Measurements from ENCODE around the gene DDX51.
"Not testable (repeated sequence)": the region's sequence is repeated elsewhere in the genome, so short reads cannot be mapped to it uniquely, and the experiment has no call there.

The DDX51 gene

DNA sequence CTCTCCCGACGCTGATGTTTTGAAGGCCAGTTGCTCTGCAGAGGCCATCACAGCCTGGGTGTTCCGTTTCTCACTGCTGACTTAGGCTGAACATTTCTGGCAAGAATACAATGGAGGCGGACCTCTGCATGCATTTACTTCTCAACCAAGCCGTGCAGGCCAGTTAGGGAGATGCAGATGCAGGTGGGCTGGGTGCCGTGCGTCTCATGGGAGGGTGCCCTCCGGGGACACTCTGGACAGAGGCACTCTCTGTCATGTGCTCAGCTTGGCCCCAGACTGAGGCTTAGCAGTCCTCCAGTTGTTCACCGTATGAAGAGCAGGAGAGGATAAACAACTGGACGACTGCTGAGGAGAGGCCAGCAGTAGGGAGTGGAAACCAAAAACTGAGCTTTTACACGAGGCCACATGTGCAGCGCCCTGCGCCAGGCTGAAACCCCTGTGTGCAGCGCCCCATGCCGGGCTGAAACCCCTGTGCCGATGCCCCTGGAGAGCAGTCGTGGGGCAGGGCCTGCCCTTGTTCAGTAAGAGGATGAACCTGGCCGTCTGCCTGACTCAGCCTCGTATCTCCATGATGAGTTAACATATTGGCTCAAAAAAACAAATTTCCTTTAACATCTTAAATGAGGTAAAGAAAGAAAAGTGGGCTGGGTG lies 32.3 kb downstream of the DDX51 start:
- DNase-seq: no peak

DNA sequence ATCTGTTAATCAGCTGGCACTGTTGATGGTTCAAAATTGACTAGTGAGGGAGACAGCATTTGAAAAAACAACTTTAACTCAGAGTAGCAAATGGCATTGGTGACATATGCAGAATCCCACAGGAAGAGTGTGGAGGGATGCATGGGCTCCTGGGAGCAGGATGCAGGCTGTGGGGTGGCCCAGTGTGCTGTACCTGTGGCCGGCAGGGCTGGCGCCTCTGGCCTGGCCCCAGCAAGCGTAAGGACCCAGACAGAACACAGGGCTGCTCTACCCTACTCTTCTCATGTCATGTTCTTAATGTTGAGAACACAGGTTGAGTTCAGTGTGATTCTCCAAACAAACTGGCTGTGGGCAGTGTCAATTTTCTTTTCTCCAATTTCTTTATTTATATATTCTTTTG lies 33.4 kb downstream of the DDX51 start:
- no peak for DNase-seq

DNA sequence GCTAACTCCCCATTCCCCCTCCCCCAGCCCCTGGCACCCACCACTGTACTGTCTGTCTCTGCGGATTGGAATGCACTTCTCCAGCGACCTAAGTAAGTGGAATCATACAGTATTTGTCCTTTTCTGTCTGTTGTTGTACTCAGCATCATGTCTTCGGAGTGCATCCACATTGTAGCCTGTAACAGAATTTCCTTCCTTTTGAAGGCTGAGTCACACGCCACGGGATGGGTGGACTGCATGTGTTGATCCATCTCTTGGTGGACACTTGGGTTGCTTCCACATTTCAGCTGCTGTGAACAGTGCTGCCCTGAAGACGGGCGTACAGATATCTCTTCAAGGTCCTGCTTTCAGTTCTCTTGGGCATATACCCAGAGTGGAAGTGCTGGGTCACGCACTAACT lies 34.4 kb downstream of the DDX51 start:
- DNase-seq: no peak

DNA sequence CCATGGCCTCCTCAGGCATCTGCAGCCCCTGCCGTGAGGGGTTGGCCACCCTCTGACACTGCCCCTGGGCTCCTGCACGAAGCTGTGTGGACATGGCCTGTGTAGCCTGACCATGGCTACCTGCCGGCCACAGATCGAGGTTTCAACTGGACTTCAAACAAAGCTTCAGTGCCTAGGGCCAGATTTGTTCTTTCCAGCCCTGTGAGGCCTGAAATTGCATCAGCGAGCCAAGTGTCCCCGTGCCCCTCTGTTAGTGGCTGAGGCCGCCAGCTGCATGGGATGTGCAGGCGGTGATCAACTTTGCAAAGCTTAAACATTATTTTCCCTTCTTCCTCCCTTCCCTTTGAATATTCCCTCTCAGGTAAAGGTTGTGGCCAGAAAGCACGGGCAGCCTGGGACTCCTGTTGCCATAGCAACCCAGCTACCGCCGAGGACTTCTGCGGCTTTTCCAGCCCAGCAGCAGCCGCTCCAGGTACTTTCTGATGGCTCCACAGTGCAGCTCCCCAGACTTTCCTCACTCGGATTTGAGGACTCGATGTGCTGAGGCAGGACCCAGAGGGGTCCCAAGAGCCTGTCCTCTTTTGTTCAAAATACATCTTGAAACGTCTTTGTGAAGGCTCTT lies 35.8 kb downstream of the DDX51 start:
- no peak for DNase-seq

DNA sequence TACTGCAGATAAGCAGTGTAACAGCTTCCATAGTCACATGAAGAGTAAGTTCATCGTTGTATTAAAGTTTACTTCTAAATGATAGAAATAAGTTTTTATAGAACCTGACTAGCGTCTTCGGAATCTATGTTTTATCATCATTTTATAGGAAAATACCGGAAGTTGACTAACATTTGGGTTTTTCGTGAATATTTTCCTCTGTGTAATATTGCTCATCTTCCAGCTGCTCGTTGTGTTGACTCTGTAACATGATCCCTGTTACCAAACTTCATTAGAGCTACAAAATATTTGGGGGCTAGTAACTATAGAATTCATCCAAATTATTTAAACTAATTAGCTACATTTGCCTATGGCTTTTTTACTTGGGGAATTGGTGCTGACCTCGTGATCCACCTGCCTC lies 37.2 kb downstream of the DDX51 start:
- no peak for DNase-seq

DNA sequence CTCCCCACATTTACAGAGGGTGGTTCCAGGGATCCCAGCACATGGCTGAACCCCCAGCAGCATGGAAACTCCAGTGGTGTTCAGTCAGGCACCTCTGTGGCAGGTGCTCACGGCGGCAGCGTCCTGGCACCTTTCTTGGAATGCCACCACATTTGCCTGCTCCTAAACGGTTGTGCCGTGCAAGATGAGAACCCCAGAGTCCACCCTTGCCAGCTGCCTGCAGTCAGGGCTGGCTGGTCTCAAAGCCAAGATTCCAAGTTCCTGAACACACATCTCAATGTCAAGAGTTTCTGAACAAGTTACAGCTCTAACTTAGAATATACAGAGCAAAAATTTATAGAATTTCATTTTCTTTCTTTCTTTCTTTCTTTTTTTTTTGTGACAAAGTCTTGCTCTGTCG lies 38.7 kb downstream of the DDX51 start:
- no peak for DNase-seq

DNA sequence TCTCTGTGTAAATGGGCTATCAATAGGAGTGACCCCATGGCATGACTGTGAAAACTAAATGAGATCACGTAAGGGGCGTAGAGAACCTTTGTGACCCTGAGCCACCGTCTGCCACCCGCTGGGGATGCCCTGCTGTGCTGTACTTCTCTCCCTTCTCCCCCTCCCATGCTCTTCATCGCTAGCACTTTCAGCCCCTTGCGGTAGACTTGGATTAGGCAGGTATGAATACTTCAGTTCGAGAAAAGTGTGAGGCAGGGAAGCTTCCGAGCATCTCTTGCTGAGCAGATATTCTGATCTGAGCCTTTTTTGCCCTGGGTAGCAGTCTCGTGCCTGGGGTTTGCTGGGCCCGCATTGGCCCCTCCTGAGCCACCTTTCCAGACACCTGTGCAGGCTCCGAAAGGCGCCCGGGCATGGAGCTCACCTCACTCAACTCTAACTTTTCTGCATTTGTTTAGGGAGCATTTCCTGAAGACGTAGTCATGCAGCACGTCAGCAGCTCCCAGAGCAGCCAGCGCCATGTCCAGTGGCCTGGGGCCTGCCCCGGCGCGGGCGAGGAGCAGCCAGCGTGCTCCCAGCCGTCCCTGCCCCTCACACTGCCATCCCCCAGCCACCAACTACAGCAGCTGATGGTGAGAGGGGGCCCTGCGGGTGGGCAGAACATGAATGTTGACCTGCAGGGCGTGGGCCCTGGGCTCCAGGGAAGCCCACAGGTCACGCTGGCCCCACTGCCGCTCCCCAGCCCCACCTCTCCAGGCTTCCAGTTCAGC lies 40.4 kb downstream of the DDX51 start:
- no peak for DNase-seq

DNA sequence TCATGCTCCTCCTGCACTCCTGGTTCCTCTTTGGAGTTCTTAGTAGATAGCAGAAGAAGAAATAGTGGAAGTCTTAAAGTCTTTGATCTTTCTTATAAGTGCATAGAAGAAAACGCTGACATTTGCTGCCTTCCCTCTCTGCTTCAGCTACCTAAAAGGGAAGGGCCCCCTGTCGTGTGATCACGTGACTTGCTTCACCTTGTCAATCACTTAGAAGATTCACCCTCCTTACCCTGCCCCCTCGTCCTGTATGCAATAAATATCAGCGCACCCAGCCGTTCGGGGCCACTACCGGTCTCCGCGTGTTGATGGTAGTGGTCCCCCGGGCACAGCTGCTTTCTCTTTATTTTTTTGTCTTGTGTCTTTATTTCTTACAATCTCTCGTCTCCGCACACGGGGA lies 41.0 kb downstream of the DDX51 start:
- not testable (repeated sequence) for DNase-seq

DNA sequence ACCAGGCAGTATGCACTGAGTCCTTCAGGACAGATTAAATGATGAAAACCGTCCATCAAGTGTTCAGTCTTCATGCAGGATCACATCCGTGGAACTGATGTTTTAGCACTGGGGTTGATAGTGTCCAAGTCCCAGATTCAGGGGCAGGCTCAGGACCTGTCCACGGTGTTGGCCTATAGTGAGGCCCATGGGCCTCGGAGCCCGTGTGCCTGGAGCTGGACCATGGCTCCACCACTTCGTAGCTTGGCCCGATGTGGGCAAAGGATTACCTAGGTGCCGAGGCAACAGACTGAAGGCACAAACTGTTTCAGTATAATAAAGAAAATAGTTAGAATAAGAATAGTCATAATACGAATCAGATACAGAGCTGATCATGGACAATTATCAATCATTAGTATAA lies 41.8 kb downstream of the DDX51 start:
- DNase-seq: no peak

DNA sequence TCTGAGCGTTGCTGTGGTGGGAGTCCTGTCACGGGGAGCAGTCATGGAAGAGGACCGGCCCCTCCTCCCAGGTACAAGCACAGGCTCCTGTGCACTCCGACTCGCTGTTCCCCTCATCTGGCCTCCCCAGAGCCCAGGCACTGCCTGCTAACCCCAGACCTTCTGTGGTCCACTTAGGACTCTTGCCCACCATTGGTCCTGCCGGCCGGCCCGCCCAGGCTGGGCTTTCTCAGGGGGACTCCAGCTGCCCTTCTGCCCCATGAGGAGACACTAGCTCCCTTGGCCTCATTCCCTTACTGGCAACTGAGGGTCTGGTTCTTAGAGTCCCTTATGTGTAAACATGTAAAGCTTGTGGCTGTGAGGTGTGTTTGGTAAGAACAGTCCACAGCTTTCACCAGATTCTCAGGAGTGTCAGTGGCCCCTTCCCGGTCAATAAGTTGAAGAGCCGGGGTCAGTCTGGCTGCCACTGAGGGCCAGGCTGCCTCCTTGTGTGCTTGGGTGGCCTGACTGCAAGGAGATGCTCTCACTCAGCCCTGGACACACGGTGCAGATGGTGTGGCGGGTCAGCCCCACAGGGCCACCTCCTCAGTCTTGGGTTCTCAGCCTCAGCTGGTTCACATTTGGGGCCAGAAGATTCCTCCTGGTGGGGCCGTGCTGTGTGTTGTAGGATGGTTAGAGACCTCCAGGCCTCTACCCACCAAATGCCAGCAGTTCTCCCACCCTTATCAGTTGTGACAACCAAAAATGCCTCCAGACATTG lies 43.6 kb downstream of the DDX51 start:
- no peak for DNase-seq

DNA sequence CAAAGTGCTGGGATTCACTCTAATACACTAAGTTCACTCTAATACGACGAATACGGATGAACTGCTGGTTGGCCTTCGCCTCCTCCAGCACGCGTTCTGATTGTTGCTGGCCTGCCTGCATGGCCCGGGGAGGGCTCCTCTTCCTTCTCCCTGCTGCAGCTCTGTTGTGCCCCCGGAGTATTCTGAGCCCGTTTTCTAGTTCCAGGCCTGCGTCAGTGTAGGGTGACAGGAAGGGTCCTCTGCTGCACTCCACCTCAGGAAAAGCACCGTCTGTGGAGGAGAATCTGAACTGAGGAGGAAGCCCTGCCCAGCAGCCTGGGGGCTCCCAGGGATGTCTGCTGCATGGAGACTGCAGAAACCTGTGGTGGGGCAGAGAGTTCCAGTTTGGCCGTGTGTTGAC lies 44.4 kb downstream of the DDX51 start:
- DNase-seq: no peak

DNA sequence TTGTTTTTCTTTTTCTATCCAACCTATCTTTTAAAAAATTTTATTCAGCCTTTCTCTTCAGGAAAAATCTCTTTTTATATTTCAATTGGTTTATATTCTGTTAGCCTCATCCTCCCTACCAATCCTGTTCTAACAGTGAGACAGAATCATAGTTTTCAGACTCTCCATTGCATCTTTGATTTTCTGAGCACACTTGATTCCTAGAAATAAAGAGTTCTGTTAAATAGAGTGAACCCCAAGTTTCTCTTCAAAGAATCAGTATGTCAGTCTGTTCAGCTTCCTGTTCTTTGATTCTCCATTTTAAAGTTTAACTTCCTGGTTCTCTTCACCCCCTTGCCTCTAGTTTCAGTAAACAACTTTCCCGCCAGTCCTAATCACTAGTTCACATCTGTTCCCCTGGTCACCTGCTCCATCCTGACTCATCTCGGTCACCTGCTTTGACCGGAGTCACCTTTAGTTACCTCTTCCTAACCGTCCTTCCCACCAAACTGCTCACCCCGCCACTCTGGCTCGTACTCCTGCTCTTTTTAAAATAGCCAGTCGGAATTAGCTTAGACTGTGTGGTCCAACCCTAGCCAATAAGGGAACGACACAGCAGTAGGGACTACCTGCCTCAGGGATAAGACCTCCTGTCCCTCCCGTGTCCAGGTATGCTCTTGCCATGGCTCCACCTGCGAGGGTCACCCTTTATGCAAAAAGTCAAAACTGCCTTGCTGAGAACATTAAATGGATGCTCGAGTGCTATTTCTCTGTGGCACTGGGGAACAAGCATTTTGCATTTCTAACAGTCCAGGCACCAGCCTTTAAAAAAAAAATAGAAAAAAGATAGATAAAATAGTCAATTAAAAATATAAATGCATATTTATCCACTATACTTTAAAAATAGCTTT lies 48.4 kb downstream of the DDX51 start:
- DNase-seq: no peak

DNA sequence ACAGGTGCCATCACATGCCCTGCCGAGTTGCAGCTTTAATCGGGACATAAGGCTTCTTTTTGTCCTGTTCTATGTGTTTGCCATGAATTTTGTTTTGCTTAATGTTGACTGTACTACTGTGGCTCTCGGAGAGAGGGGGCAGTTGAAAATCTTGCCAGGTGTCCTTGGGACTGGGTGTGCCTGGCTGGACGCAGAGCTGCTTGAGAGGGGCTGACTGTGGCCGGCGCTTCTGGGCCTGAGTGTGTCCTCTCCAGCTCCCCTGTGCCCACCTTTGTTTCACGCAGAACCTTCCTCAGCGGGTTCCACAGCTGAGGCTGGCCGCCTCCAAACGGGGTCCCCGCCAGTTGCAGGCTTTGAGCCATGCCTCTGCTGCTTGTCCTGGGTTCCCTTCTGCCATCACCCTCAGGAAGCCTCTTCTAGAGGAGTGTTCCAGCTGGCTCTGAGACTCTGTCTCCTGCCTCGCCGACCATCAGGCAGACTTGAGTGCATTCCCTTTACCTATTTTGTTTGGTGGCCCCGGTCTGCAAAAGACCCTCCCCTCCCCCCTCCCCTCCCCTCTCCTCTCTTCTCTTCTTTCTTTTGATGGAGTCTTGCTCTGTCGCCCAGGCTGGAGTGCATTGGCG lies 49.7 kb downstream of the DDX51 start:
- DNase-seq: no peak

DNA sequence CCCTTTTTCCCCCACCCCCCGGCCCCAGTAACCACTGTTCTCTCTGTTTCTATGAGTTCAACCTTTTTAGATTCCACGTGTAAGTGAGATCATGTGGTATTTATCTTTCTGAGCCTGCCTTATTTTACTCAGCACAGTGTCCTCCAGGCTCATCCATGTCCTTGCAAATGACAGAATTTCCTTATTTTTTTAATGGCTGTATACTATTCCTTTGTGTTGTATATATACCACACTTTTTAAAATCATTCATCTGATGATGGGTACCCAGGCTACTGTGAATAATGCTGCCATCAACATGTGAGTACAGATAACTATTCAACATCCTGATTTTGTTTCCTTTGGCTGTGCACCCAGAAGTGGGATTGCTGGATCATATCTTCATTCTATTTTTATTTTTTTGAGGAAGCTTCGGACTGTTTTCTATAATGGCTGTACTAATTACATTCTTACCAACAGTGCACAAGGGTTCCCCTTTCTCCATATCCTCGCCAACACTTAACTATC lies 54.7 kb downstream of the DDX51 start:
- no peak for DNase-seq
